ENCODE results near the gene SPSB1. TPM values are rescaled to one million over a fixed set of nuclear protein-coding genes. Genes with fewer than 3 reads are reported as not detected.
A peak's percentile ranks its signal among the peaks of the same experiment; 100 is the strongest.

The SPSB1 gene
- total RNA-seq, 1 donor from 2014 or later: 25.3 TPM

DNA sequence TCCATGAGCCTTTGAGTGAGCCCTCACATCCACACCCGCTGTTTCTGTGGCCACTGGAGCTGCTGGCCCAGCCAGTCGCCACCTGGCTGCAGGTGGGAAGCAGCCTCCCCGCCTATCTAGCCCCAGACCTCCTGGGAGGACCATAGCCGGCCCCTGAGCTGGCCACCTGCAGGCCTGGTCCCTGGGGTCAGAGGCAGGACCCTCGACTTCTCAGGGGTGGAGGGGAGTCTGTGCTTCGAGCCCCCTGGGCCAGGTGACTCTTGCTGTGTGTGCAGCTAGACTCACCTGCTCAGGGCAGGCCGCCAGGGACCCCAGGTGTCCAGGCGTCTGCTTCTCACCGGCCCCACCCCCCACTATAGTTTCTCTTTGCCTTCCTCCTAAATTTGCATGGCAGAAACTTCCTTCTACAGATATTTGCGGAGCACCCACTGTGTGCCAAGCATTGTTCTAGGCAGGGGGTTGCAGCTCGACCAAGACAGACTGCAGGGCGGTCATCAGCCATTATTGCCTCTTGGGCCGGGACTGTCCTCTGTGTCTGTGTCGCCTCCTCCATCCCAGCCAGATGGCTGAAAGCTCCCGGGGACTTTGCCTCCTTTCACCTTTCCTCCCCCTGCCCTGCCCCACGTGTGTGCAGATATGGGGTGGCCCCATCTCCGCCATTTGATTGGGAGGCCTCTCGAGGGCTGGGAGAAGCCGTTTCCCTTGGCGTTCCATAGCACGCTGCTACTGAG lies 27.3 kb downstream of the SPSB1 start:
- no peak for DNase-seq (ENCODE audit: low spot score)

DNA sequence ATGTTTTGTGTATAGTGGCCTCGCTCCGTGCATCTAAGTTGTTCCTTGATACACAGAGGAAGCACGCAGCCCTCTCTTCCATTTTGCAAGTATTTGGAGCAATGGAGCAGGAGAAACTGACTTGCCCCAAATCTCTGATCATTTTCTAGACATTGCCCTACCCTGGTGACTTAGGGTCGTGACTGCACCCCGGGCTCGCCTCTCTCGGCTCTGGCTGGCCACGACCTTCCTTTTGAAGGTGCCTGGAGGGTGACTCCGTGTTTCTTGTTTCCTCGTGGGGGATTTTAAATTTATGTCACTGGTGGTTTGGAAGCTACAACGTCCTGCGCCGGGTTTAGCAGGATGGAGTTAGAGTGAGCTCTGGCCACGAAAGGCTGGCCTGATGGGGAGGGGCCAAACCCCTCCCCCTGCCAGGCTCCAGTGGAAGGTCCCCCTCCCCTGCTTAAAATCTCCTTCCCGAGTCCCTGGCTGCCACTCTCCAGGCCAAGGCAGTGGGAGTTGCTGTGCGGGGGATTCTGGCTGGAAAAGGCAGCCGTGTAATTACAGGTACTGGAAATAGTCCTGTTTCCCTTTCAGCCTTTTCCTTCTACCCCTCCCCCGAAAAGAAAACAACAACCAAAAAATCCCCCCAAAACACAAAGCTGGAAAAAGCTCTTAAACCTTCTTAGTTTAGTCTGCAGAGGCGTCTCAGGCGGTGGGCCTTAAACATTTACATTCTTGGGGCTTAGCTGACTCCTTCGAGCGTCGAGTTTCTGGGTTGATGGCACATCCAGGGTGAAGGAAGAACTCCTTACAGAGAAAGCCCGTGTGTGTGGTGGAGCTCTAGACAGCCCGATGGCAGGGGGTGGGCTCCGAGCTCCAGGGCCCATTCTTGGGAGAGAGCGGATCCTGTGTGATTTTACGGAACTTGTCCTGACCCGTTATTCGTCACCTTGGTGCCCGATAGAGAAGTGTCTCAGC lies 28.1 kb downstream of the SPSB1 start:
- DNase-seq (ENCODE audit: low spot score): no peak

- DNase-seq (ENCODE audit: low spot score): no peak
Measured at GRCh38 chr1:9321480-9321849, 28.8 kb downstream of the SPSB1 start.

GRCh38 chr1:9321986-9322660 lies 29.4 kb downstream of the SPSB1 start:
- DNase-seq (ENCODE audit: low spot score): no peak

DNA sequence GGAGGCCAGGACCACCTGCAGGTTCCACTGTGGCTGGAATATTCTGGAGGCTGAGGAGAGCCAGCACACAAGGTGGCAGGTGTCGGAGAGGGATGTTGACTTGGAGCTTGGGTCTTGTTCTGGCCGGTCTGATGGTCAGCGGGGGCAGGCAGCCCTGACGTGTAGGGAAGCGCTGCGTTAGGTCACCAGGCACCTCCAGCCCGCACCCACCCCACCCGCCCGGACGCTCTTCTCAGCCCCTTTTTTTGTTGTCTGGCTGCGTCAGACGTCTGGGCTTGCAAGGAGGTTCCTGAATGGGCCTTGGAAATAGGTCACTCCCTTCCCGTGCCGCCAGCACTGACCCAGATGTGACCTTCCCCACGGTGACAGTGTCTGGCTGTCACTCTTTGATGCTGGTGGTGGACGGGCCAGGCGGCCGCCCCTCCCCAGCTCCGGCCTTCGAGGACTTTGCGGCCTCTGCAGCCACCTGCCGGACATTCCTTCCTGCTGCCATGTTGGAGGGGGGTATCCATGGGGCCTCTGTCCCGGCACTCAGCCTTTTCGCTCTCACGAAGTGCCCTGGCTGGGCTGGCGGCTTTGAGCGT lies 30.1 kb downstream of the SPSB1 start:
- DNase-seq (ENCODE audit: low spot score): no peak

GRCh38 chr1:9324246-9325096 lies 31.8 kb downstream of the SPSB1 start:
- no peak for DNase-seq (ENCODE audit: low spot score)

DNA sequence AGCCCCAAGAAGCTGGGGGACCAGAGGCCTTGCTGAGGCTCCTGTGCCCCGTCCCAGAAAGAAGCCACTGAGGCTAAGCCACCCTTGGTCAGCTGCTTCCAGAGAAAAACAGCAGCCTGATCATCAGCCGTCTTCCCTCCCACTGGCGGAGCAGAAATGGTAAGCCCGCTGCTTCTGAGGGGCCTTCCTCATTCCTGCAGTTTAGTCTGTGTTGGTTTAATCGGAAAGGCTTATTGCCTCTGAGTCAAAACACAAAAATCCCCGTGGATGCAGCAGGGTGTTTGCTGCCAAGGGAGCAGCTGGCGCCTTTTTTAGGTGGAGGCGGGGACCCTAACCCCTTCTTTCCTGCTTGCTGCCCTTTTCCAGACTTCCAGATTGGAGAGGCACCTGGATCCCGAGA lies 33.9 kb downstream of the SPSB1 start:
- peak; percentile 35 for DNase-seq (ENCODE audit: low spot score)

GRCh38 chr1:9328201-9328600 lies 35.5 kb downstream of the SPSB1 start:
- DNase-seq (ENCODE audit: low spot score): no peak

- DNase-seq (ENCODE audit: low spot score): no peak
Measured at GRCh38 chr1:9328715-9329114, 36.0 kb downstream of the SPSB1 start.

DNA sequence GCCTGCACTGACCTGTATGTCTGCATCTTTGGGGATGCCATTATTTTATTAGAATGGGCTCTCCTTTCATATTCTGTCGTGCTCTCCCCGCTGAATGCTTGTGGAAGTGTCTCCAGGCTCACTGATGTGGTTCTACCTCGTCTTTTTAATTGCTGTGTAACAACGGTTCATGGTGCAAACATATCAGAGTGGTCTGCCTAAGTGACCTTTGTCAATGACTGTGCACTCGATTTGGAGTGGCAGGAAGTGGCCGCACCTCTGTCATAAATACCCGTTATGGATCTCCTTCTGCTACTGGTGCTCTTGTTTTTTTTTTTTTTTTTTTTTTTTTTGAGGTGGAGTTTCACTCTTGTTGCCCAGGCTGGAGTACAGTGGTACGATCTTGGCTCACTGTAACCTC lies 38.3 kb downstream of the SPSB1 start:
- DNase-seq (ENCODE audit: low spot score): no peak

DNA sequence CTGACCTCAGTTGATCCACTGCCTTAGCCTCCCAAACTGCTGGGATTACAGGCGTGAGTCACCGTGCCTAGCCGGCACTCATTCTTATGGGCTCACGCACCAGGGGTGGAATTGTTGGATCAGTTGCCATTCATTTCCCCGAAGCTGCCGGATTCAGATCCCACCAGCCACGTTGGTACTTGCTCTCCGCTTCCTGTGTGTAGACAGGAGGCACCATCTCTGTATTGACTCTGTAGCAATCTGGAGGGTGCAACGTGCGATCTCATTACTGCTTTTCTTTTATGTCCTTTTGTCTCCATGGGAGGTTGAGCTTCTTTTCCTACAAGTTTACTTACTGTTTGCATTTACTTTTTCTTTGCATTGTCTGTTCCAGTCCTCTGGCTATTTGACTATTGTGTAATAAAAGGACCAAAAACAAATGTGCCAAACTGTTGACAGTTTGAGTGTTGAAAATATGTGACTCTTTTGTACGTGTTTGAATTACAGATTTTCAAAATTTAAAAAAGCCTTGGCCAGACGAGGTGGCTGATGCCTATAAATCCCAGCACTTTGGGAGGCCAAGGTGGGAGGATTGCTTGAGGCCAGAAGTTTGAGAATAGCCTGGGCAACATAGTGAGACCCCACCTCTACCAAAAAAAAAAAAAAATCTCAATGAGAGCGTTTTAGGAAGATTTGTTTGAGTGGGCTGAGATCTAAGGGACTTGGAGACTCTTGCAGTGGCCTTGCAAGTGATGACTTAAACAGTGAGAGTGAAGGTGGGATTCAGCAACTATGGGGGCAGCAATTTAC lies 39.1 kb downstream of the SPSB1 start:
- no peak for DNase-seq (ENCODE audit: low spot score)

- DNase-seq (ENCODE audit: low spot score): no peak
Measured at GRCh38 chr1:9332513-9333143, 39.9 kb downstream of the SPSB1 start.

- no peak for DNase-seq (ENCODE audit: low spot score)
Measured at GRCh38 chr1:9338397-9339246, 45.9 kb downstream of the SPSB1 start.

DNA sequence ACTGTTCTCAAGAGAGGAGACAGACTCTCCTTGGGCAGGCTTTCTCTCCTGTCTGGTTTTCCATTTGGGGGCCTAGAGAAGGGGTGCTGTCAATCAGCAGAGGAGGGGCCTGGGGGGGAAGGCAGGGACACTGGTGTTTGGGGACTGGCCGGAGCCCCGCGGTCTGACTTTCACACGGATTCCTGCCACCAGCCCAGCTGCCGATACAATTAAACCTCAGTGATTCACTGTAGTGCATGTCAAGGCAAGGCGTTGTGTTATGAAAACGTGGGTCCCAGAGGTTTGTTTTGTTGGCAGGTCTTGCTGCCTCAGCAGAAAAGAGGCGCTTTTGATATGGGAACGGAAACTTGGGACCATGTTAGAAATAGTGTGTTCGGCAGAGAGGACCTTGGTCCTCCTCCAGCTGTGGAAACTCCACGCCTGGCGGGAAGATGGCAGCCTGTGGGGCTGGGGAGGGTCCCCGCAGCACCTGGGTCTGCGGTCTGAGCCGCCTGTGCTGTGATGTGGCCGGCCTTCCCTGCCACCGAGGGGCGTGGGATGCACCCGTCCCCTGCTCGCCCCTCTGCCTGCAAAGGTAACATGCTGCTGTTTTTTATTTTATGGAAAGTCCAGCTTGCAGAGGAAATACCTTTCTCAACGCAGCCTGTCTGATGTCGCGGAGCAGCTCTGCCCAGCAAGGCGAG lies 47.6 kb downstream of the SPSB1 start:
- no peak for DNase-seq (ENCODE audit: low spot score)

DNA sequence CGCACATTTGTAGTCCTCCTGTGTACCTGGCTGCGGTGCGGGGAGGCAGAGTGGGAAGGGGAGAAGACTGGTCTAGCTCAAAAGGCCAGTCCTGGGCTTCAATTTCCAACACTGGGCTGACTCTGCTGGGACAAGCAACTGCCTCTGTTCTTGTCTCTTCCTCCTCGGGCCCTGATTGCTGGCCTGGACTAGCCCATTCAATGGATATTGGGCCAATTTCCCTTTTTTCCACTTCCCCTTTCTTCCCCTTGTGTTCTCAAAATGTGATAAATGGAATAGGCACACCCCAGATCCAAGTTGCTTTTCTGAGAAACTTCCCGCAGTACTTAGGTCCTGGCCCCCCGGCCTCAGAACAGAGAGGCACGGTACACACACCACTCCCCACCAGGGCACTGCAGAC lies 48.2 kb downstream of the SPSB1 start:
- no peak for DNase-seq (ENCODE audit: low spot score)

DNA sequence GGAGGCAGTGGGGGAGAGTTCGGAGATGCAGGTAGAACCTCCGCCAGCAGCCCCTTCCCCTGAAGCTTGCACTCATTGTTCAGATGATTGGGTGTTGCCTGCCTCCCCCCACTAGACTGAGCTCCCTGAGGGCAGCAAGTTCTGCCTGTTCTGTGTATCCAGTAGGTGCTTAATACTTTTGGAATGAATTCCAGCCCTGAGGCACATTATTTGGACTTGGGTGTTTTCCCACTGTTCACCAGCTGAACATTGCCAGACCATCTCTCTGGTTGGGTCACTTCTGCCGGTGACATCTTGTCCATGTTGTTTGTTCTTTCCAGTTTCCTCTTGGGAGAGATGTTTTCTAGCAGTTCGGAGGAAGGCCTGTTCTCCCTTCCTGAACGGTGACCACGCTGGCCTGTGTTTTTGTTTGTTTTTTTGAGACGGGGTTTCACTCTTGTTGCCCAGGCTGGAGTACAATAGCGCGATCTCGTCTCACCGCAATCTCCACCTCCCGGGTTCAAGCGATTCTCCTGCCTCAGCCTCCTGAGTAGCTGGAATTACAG lies 48.7 kb downstream of the SPSB1 start:
- no peak for DNase-seq (ENCODE audit: low spot score)

- no peak for DNase-seq (ENCODE audit: low spot score)
Measured at GRCh38 chr1:9343269-9343668, 50.6 kb downstream of the SPSB1 start.
